Stimulated activated CD8-positive, alpha-beta memory T cell treated with anti-CD3 and anti-CD28 coated beads, Interleukin-4, amount 100 ng/mL, for 4 hours (primary cell): ENCODE measurements around the gene ESRRA.
A peak's percentile ranks its signal among the peaks of the same experiment; 100 is the strongest.

ENCODE experiments used
- DNase-seq, 2 donors: peaks; one replicate each; pipeline ENCODE4 v3.0.0-alpha.2; 2020; ENCODE audit warnings: low read depth in 2 of 2, low spot score in 1 of 2

The ESRRA gene

GRCh38 chr11:64275031-64275800, 30.1 kb upstream of the ESRRA start:
- DNase-seq = no peak

- DNase-seq = no peak
Measured at GRCh38 chr11:64275841-64276240, 29.5 kb upstream of the ESRRA start.

DNA sequence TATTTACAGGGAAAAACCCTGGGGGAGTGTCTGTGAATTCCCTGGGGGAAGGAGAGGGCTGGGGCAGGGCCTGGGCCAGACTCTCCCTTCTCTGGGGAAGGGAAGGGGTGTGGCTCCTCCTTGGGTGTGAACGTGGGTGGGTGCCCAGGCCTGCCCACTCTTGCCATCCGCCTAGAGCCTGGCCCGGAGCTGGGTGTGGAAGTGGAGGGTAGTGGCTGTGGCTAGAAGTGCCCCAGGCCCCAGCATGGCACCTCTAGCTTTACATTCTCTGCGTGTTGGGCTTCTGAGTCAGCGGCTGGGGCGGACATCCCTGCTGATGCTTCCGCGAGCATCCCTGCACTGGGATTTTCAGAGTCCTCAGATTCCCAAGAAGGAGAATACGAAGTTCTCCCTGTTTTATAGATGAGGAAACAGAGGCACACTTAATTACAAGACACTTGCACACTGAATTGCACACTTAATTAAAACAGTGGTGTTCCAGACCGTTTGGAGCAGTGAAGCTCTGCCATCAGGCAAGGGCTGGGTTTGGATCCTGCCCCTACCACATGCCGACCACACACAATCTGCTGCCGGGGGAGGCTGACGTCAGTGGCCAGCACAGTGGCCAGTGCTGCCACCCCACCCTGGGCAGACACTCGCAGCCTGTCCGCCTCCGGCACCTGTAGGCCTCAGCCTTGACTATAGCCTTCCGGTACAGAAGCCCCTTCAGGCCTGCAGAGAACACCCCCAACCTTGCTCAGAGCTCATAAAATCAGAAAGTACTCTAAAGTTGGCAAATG, 28.5 kb upstream of the ESRRA start:
- DNase-seq = no peak

- DNase-seq = no peak
Measured at GRCh38 chr11:64278576-64279190, 26.6 kb upstream of the ESRRA start.

GRCh38 chr11:64281957-64282770, 23.2 kb upstream of the ESRRA start:
- DNase-seq = no peak

GRCh38 chr11:64283092-64283491, 22.2 kb upstream of the ESRRA start:
- DNase-seq = no peak

- DNase-seq = peak; percentile 79 to 84
Measured at GRCh38 chr11:64284048-64284961, 21.0 kb upstream of the ESRRA start, which contains the start of gene BAD. Gene BAD (minus strand): TSS chr11:64284665. CDS start chr11:64284368, 297 bp downstream.

GRCh38 chr11:64284962-64285884, 20.1 kb upstream of the ESRRA start, which contains the start of gene GPR137:
Gene GPR137 (plus strand): TSS chr11:64285848. CDS start chr11:64286525, 677 bp downstream.
- DNase-seq = peak; percentile 79 to 84

GRCh38 chr11:64285885-64286800, 19.2 kb upstream of the ESRRA start:
- DNase-seq = no peak

GRCh38 chr11:64286801-64287159, 18.5 kb upstream of the ESRRA start:
- DNase-seq = no peak

DNA sequence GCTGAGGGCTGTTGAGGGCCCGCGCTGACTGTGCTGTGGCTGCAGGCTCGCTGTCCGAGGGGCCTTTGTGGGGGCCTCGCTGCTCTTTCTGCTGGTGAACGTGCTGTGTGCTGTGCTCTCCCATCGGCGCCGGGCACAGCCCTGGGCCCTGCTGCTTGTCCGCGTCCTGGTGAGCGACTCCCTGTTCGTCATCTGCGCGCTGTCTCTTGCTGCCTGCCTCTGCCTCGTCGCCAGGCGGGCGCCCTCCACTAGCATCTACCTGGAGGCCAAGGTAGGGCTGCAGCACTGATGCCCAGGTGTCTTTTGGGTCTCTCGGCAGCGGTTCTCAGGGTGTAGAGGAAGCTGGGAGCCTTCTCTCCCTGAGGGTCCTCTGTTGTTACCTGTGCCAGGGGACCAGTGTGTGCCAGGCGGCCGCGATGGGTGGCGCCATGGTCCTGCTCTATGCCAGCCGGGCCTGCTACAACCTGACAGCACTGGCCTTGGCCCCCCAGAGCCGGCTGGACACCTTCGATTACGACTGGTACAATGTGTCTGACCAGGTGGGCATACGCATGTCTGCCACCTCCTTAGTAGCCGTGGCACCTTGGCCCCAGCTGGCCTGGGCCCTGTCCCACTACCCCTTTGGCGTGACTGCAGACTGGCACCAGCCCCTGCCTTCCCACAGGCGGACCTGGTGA, 17.5 kb upstream of the ESRRA start:
- no peak for DNase-seq

DNA sequence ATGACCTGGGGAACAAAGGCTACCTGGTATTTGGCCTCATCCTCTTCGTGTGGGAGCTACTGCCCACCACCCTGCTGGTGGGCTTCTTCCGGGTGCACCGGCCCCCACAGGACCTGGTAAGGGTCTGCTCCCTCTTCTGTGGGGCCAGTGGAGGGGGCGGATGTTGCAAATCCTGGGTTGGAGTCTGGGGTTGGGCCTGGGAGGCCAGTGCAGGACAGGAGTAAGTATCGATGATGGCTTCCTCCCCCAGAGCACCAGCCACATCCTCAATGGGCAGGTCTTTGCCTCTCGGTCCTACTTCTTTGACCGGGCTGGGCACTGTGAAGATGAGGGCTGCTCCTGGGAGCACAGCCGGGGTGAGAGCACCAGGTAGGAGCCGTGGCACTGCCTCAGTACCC, 17.0 kb upstream of the ESRRA start:
- DNase-seq = no peak

GRCh38 chr11:64289002-64289564, 16.2 kb upstream of the ESRRA start:
- no peak for DNase-seq

GRCh38 chr11:64290352-64291261, 14.7 kb upstream of the ESRRA start:
- no peak for DNase-seq

DNA sequence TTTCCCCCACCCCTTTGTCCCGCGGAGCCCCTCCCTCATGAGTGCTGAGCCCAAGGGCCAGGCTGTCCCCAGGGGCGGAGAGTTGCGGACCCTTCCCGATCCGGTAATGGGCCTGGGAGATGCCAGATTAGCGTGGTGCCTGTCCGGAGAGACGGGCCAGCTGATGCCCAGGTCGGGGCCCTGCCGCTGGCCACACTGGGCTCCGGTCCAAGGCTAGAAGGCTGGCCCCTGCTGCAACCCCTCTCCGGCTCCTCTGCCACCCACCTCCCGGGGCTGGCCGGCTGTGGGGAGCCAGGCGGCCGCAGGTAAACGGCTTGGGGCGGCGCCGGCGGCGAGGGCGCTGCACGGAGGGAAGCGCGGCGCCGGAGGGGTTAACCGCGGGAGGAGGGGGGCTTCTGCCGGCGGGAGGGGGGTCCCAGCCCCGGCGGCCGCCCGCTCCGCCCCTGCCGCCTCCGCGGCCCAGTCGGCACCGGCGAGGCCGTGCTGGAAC, 14.0 kb upstream of the ESRRA start, which contains the start of gene KCNK4:
KCNK4 (plus strand) TSS at position 41 of the 490 bp plus-strand sequence. CDS start 1,717 bp downstream, outside the sequence.
- no peak for DNase-seq
